ENCODE measurements around the gene SPO11.

The SPO11 gene

GRCh38 chr20:57312138-57312537, 17.5 kb upstream of the SPO11 start:
- DNase-seq, result no peak

GRCh38 chr20:57313230-57313629, 16.4 kb upstream of the SPO11 start:
- no peak for DNase-seq

- no peak for DNase-seq
Observed at GRCh38 chr20:57313951-57314350, 15.7 kb upstream of the SPO11 start.

- DNase-seq, result no peak
Observed at GRCh38 chr20:57315083-57315975, 14.3 kb upstream of the SPO11 start.

- DNase-seq, result no peak
Observed at GRCh38 chr20:57315976-57316480, 13.6 kb upstream of the SPO11 start.

- no peak for DNase-seq
Observed at GRCh38 chr20:57316795-57317201, 12.8 kb upstream of the SPO11 start.

- DNase-seq, result no peak
Observed at GRCh38 chr20:57317316-57317788, 12.3 kb upstream of the SPO11 start.

GRCh38 chr20:57317789-57318371, 11.7 kb upstream of the SPO11 start:
- no peak for DNase-seq

GRCh38 chr20:57319584-57319983, 10.0 kb upstream of the SPO11 start:
- no peak for DNase-seq

- no peak for DNase-seq
Observed at GRCh38 chr20:57320358-57320757, 9.2 kb upstream of the SPO11 start.

GRCh38 chr20:57321142-57321541, 8.5 kb upstream of the SPO11 start:
- no peak for DNase-seq

GRCh38 chr20:57322476-57322875, 7.1 kb upstream of the SPO11 start:
- no peak for DNase-seq

GRCh38 chr20:57323034-57323433, 6.6 kb upstream of the SPO11 start:
- DNase-seq, result no peak

- no peak for DNase-seq
Observed at GRCh38 chr20:57325632-57326356, 3.8 kb upstream of the SPO11 start.

GRCh38 chr20:57326667-57327455, 2.7 kb upstream of the SPO11 start:
- DNase-seq, result no peak

- DNase-seq, result no peak
Observed at GRCh38 chr20:57327820-57328219, 1.8 kb upstream of the SPO11 start.

- DNase-seq, result no peak
Observed at GRCh38 chr20:57330998-57331397, 1.4 kb downstream of the SPO11 start.

- DNase-seq, result no peak
Observed at GRCh38 chr20:57332105-57333089, 2.8 kb downstream of the SPO11 start.

GRCh38 chr20:57335392-57335791, 5.8 kb downstream of the SPO11 start:
- no peak for DNase-seq

GRCh38 chr20:57341663-57342062, 12.1 kb downstream of the SPO11 start:
- DNase-seq, result no peak

GRCh38 chr20:57342829-57343228, 13.2 kb downstream of the SPO11 start:
- no peak for DNase-seq
